ENCODE measurements around the gene TLE5.
"Not testable (repeated sequence)": the region's sequence is repeated elsewhere in the genome, so short reads cannot be mapped to it uniquely, and the experiment has no call there.

The TLE5 gene

DNA sequence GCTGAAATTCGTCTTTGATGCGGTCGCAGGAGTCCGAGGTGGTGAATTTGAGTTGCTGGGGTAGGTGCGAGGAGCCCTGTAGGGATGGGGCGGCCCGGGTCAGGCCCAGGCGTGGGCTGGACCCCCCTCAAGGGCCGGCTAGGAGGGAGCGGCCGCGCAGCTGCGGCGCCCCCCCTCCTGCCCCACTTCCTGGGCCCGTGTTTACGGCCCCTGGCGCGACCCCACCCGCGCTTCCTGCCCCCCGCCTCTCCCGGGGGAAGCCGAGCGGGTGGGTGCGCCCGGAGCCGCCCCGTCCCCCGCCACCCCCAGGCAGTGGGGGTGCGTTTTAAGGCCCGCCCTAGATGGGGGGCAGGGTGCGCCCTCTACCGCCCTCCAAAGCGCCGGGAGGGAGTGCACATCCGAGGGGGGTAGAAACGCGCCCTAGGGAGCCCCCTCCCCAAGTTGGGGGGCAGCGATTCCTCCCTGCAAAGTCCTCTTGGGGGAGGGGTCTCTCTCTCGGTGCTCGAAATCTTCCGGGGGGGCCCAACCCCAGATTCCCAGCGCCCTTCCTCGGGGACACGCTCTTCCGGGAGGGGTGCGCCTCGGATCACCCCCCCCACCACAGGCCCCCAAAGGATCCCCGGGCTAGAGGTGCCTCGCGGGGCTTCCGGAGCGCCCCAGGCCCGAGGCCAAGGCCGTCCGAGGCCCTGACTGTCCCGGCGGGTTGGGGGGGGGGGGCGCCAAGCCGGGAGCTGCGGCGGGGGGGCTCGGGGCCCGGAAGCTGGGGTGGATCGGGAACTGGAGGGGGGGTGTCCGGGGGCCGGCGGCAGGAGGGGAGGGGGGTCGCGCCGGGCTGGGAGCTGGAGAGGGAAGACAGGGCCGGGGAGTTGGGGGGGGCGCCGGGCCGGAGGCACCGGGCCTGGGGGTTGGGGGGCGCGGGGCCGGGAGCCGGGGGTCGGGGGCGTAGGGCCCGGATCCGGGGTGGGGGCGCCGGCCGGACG lies 823 bp downstream of the TLE5 start:
- DNase-seq (ENCODE audit: low spot score), result peak; percentile 74

DNA sequence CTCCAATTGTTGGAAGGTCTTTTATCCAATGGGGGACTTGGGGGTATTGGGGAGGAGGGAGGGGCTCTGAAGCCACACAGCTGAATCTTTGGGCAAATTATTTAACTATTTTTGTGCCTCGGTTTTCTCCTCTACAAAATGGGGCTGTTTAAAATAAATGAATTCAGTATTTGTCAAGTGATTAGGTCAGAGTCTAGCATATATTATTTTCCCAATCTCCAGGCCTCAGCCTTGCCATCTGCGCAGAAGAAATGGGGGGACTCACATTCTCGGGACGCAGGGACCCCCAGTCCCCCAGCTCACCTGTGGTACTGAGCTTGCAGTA lies 1.5 kb downstream of the TLE5 start:
- DNase-seq (ENCODE audit: low spot score), result no peak

DNA sequence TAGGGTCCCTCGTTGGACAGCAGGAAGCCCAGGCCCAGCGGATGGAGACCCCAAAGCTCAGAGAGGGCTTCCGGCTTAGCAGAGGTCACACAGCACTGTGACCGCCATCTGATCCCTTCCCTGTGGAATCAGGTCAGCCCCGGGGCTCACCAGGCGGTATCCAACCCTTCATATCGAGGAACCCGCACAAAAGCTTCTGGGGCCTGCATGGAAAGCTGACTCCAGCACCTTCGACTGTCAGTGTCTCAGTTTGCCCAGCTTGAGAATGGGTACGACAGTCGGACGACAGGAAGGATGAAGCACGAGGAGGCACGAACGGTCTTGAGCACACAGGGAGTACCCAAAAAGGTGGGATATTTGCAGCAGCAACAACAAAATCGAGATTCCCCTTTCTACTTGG lies 2.6 kb downstream of the TLE5 start:
- no peak for DNase-seq (ENCODE audit: low spot score)

DNA sequence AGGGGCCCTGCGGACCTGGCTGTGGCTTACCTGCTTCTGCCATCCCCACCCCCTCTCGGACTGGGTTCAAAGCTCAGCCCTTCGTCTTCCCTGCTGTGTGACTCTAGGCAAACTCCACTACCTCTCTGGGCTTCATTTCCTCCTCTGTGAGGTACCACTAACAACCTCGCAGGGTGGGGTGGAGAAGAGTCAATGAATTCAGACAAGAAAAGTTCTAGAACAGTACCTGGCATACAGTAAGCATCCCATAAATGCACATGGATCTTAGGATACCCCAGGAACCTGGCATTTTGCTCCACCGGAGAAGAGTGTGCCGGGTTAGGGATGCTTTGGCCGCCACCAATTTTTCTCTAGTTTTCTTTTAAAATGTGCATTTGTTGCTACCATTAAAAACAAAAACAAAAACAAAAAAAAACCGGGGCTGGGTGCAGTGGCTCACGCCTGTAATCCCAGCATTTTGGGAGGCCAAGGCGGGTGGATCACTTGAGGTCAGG lies 3.4 kb downstream of the TLE5 start:
- DNase-seq (ENCODE audit: low spot score), result no peak

DNA sequence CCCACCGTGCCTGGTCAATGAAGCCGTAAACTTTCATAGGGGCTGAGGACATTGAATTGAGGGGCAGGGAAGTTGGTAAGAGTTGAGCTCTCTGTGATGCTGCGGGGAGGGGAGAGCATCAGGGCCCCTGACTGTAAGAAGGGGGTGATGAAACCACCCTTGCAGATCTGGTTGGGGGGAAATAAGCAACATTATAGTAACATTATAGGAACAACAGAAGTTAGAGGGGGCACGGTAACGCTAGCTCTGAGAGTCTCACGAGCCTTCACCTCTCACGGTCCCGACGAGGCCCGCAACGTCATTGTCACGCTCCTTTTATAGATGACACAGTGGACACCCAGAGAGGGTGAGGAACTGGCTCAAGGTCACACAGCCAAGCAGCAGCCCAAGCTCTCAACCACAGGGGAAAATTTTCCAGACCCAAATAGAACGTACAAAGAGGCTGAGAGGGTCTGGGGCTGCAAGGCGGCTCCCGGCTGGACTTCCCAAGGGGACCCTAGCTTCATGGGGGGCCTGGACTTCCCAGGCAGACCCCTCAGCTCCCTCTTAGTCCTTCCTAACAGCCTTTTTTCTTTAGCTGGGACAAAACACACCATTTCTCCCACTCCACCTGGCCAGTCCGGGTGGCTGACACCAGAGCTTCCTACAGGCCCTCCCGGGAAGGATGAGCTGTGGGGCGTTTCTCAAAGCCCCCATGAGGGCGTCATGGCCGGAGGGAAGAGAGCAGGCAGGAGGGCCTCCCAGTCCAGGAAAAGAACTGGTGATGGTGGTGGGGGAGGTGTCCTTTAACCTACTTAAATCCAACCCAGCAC lies 4.1 kb downstream of the TLE5 start:
- DNase-seq (ENCODE audit: low spot score), result no peak

DNA sequence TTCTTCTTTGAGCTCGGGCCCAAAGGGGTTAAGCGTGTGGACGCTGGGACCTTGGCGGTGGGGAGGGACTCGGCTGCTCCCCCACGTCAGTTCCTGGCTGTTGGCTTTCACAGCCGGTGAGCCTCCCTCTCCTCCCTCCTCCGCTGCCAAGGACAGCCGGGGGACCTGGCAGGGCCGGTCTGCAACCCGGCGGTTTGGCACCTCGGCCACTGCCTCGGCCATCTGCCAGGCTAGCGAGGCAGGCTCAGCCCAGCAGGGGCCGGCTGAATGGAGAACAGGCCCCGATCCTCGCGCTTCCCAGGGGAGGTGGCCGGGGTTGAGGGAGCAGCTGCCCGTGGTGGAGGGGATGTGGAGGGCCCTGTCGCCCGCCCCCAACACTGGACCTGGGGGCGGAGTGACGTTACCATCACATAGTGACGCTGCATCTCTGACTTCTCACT lies 5.0 kb downstream of the TLE5 start:
- peak; percentile 57 for DNase-seq (ENCODE audit: low spot score)

DNA sequence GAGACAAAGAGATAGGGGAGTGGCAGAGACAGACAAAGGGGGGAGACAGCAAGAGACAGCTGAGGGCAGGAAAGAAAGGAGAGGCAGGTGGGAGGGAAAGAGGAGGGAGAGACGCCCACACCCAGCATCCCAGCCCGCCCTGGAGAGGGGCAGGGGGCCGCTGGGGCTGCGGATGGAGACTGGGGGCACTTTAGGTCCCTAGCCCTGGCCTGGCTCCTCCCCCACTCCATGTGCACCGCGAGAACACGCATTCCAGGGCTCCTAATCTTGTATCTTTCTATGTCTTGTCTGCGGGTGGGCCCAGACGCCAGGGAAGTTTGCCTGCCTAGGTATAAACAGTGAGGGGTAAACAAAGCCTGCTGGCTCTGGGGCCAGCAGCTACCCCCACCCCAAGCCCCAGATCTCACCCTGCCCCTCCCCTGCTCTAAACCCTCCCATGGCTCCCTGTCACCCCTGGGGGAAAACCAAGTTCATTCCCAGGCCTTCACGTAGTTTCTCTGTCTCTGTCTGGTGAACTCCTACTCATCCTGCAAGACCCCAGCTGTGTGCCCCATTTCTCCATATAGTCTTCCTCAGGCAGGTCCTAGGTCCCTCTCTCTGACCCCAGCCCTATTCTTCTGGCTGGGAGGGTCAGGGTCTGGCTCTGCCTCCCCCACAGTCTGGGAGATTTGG lies 5.7 kb downstream of the TLE5 start:
- DNase-seq (ENCODE audit: low spot score), result peak; percentile 64

DNA sequence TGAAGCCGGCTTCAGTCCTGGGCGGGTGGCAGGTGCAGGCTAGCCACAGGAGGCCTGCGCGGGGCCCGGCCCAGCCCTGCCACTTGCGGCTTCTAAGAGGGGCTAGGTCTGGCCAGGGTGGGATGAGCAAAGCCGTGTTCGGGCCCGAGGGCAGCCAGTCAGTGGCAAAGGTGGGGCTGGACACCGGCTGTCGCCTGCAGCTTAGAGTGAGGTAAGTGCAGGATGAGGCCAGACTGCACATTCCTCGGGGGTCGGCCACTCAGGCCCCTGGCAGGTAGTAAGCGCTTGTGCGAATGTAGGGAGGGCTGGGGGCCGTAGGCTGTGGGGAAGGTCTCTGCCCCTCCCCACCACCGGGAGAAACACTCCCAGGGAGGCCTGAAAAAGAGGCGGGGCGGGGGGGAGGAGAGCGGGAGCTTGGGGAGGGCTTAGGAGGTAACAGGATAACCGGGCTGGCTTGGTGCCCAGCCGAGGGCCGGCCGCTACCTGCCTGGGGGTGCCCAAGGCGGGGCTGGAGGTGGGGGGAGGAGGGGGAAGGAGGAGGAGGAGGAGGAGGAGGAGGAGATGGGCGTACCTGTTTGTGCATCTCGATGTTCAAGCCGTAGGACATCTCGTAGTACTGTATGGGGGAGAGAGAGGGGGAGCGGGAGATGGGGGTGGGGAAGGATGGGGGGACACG lies 6.4 kb downstream of the TLE5 start:
- DNase-seq (ENCODE audit: low spot score), result peak; percentile 81

DNA sequence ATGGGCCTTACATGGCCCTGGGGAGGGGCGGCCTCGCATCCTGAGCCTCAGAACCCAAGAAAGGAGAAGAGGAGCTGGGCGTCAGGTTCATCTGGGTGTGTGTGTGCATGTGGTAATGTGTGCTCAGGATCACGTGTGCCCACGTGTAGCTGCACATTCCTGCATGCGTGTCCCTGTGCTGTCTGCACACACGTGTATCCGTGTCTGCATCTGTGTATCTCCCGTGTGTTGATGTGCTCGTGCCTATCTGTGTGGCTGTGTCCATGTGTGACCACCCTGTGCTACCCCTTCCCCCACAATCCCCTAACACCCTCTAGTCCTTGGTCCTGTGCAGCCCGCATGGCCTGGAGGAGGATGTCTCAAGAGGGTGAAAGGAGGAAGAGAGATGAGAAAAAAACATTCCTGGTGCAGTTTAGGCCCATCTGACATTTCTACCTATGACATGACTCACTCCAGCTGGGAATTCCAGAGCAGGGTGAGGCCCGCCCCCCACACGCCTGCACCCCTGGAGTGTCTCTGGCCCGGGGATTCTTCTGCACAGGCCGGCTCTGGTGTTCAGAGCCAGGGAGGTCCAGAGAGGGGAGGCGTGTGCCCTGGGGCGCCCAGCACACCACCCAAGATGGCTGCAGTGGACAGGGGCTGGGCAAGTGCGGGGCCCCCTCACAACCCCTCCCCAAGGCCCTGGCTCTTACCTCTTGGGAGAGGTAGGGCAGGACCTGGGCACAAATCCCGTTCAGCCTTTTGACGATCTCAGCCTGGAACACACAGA lies 7.1 kb downstream of the TLE5 start:
- DNase-seq (ENCODE audit: low spot score), result no peak

DNA sequence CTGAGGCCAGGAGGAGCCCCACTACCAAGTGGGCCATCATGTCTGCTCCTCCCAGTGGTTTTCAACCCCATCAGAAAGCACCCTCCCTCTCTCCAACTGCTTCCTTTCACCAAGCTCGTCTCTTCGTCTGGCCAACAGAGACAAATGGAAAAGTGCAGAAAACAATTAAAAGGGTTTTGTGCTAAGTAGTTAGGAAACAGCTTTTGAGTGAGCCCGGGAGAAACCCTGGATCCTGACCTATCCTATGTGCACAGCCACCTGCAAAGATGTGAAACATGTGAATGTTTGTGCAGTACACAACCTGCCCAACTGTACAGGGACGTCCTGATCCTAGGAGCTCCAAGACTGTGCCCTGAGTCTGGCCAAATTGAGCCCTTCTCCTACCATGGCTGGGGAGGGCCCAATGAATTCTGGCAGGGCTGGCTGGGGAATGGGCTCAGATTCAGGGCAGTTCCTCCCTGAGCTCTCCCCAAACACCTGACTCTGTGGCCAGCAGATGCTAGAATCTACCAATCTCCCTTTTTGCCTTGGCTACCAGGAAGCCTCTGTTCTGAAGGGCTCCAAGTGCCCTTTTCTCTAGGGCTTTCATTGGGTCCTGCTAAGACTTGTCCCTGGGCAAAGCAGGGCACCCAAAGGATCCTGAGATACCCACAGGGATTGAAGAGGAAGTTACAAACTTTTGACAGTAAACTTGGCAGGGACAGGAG lies 7.9 kb downstream of the TLE5 start:
- no peak for DNase-seq (ENCODE audit: low spot score)

DNA sequence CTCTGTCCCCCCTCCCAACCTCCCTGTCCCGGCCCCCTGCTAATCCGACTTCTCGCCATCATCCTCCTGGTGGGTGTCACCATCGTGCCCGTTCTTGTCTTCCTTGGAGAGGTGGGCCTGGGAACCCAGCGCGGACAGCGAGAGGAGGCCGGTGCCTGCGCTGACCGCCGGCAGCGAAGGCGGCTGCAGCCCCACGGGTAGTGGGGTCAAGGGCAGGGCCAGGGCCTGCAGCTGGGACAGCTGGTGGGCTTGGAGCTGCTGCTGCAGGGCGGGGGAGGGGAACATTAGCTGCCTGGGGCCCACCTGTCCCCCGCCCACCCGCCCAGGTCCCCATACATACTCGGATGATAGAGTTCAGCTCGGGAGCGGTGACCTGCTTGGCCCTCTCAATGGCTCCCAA lies 8.5 kb downstream of the TLE5 start:
- no peak for DNase-seq (ENCODE audit: low spot score)

DNA sequence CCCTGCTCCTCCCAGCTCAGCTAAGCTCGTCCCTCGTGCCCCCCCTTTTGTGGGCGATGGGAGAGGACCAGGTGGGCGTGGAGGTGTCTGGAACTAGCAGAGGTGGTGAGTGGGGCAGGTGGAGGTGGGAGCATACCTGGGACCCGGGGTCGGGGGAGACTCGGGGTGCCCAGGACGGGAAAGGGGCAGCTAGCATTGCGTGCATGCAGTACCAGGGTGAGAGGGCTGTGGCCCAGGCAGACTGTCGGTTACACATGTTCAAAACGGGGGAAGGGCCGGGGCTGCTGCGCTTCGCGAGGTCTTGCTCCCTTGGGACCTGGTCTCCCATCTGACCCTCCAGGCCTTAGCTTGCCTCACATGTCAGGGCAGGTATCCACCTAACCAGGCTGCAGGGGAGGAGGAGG lies 9.1 kb downstream of the TLE5 start:
- DNase-seq (ENCODE audit: low spot score), result no peak

DNA sequence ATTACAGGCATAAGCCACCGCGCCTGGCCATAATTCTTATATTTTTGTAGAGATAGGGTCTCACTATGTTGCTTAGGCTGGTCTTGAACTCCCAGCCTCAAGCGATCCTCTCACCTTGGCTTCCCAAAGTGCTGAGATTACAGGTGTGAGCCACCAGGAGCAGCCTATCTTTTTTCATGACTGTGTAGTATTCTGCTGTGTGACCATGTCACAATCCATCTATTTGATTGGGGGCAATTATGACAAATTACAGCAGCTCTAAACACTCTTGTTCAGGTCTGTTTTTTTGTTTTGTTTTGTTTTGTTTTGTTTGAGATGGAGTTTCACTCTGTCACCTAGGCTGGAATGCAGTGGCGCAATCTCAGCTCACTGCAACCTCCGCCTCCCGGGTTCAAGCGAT lies 12.3 kb downstream of the TLE5 start:
- DNase-seq (ENCODE audit: low spot score), result not testable (repeated sequence)

DNA sequence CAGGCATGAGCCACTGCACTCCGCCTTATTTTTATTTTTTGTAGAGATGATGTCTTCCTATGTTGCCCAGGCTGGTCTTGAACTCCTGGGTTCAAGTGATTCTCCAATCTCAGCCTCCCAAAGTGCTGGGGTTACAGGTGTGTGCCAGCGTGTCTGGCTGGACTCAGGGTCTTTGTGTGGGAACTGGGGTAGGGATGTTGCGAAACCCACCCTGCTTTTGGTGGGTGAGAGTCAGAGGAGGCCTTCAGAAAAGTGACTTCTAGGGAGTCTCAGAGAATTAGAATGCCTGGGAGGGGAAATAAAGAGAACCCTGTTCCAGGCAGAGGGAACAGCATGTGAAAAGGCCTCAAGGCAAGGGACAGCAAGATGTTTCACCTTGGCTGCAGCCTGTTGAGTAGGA lies 13.2 kb downstream of the TLE5 start:
- no peak for DNase-seq (ENCODE audit: low spot score)

DNA sequence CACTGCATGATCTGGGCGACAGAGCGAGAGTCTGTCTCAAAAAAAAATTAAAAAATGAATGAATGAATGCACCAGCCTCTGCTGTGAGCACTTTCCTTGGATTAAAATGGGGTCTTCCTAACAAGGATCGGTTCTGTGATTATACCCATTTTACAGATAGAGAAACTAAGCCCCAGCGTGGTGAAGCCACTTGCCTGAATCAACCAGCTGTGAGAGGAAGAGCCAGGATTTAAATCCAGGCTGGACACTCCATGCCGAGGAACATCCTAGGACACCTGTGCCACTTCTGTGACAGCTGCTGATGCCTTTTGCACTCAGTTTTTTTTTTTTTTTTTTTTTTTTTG lies 14.1 kb downstream of the TLE5 start:
- DNase-seq (ENCODE audit: low spot score), result no peak

DNA sequence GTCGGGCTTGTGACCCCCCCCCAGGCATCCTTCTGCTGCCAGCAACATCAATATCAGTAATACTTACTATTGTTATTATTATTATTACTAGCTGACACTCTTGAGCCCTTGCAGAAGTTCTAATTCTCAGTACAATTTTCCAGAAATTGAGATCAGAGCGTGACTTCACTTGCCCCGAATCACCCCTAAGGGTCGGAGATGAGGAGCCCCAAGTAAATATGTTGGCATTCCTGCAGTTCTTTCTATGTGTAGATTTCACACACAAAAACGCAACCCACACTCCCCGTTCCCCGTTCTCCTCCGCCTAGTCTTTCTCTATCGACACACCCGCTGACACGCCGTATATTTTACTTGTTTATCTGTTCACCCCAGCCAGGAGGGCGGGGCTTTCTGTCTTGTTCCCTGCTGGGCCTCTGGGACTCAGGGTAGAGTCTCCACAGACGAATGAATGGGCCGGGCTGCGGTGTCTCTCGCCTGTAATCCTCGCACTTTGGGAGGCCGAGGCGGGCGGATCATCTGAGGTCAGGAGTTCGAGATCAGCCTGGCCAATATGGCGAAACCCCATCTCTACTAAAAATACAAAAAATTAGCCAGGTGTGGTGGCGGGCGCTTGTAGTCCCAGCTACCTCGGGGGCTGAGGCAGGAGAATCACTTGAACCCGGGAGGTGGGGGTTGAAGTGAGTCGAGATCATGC lies 14.7 kb downstream of the TLE5 start:
- peak; percentile 77 for DNase-seq (ENCODE audit: low spot score)

DNA sequence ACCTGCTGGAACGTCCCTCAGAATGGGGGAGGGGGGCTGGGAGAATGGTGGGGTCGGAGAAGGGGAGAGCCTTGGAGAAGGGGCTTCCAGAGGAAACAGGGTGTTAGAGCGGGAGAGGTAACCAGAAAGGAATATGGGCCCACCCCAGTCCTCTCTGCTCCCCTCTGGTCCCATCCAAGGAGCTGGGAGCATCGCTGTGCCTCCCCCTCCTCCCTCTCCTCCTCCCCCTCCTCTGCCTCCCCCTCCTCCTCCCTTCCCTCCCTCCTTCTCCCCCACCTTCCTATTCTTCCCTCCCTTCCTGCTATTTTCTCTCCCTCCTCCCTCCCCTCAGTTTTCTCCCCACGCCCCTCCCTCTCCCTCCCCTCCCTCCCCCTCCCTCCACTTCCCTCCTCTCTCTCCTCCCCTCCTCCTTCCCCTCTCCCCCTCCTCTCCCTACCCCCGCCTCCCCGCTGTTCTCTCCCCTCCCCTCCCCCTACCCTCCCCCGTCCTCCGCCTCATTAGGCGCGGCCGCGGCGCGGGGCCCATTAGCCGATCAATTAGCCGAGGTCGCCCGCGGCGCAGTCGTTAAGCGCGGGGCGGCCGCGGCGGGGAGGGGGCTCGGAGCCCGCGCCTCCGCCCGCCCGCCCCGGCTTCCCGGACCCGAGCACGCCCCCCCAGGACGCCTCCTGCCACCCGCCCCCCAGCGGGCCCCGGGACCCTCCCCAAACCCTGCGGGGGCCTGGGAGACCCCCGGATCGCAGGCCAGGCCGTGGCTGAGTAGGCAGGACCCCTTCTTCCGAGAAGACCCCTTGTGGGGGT lies 15.4 kb downstream of the TLE5 start:
- DNase-seq (ENCODE audit: low spot score), result peak; percentile 84

DNA sequence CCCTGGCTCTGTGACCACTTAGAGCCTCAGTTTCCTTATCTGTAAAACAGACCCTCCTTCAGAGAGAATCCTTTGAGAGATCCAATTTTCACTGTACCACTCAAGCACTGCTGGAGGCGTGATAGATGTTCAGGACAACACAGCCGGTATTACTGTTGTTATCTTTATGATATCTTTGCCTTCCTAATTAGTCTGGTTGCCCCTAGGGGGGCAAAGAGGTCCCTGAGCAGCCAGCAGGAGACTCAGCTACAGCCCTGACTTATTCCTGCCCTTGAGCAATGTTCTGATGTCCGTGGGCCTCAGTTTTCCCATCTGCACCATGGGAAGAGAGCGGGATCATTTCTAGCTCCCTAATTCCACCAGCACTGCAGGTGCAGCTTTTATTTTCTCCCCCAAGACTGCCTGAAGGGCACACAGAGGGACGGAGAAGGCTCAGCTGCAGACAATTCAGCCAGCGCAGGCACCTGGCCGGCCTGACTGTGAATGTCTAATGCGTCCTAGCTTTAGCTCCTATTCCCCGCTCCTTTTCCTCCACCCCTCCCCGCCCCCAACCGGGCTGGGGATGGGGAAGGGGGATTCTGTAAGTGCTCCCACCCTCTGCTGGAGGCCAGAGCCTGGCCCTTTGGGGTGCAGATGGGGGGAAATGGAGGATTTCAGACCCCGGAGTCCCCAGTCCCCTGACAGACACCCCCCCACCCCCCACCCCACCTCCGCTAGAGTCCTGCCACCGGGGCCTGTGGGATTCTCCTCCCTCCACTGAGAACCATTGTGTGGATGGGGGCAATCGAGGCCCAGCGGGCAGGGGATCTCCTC lies 16.2 kb downstream of the TLE5 start:
- DNase-seq (ENCODE audit: low spot score), result no peak

All from D341Med (cell line).